Thyroid gland (tissue), 4 donors: ENCODE data around the gene NCAPD3.

ENCODE experiments used
- POLR2A ChIP-seq, 2 donors: fragments of 450-650 bp; IDR thresholded peaks; one replicate each; pipeline ENCODE4 v1.6.1; 2017; ENCODE audit warnings: antibody characterized with exemption in 2 of 2, mild to moderate bottlenecking in 2 of 2, moderate library complexity in 1 of 2
- TF ChIP-seq, protein P1 (sequence below), 6 experiments: fragments of 200-600 bp in 3 of 6; fragments of 450-650 bp in 3 of 6; sonication (generic) in 3 of 6; IDR thresholded peaks; one replicate each; pipeline ENCODE4 v1.5.1; 2016 to 2019; ENCODE audit warnings: antibody characterized with exemption in 6 of 6, mild to moderate bottlenecking in 2 of 6, inconsistent platforms in 1 of 6, moderate library complexity in 1 of 6

DNA sequence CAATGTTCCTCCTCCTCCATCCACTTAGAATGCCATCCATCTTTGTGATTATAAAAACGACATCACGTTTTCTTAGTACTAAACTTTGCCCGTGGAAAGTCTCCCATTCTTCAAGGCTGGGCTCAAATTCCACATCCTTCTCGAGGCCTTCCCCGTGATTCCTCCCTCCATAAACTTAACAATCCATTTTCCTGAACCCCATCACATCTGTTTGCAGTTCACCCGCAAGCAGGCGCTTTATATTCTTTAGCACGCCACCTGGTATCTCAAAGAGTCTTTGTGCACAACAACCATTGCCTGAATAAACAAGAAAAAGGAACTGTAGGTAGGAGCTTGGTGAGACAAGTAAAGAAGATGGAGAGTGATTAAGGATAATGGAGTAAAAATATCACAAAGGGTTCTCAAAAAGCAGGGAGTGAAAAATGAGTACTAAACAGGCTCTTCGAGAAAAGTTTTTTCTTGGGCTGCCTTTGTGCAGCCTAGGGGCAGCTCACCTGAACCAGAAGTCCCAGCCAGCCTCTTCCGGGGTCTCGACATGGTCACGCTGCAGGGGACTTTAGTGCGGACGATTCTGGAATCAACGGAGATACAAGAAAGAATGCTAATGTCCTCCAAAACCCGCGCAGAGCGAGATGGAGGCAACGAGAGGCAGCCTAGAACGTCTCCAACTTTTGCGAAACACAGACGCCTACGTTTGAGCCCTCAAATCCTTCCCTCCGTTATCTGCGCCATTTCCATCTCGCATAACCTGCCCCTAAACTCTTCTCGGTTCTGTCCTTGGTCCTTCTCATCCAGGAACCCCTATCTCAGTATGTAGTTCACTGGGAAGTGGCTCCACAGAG lies 28.8 kb upstream of the NCAPD3 start:
- TF ChIP-seq, protein P1, sequence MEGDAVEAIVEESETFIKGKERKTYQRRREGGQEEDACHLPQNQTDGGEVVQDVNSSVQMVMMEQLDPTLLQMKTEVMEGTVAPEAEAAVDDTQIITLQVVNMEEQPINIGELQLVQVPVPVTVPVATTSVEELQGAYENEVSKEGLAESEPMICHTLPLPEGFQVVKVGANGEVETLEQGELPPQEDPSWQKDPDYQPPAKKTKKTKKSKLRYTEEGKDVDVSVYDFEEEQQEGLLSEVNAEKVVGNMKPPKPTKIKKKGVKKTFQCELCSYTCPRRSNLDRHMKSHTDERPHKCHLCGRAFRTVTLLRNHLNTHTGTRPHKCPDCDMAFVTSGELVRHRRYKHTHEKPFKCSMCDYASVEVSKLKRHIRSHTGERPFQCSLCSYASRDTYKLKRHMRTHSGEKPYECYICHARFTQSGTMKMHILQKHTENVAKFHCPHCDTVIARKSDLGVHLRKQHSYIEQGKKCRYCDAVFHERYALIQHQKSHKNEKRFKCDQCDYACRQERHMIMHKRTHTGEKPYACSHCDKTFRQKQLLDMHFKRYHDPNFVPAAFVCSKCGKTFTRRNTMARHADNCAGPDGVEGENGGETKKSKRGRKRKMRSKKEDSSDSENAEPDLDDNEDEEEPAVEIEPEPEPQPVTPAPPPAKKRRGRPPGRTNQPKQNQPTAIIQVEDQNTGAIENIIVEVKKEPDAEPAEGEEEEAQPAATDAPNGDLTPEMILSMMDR (IDR thresholded peaks at IDR 0.05) = no peak
- TF ChIP-seq POLR2A (IDR thresholded peaks at IDR 0.05) = no peak
